ENCODE data around the gene KDM2A. TPM values are rescaled to one million over a fixed set of nuclear protein-coding genes. Genes with fewer than 3 reads are reported as not detected.

Gene KDM2A
- total and polyA plus RNA-seq, 2 donors (not counting 3 experiments of a cell fraction or from before 2014, with no cell fraction given) = 72.2 to 79.5 TPM

DNA sequence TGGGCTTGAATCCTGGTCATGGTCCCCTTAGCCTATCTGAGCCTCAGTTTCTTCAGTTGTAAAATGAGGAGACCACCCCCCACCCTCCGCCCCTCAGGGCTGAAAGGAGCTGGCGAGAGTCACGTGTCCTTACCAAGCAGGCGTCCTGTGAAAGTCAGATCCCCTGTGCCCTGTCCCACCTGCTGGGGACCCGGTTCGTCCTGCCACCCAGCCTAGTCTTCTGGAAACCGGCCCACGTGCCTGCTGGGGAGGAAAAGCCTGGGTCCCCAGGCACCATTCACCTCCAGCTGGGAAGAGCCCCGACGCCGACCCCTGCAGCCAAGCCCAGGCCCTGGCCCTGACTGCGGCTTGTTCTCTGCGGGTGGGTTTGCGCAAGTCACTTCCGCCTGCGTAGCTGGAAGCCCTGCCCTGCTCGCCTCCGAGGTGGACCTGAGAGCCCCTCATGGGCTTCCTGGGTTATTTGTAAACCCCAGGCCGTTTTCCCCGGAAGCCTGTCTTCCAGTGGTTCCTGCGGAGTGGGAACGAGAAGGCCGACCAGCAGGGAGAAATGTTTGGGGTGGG lies 183.6 kb downstream of the KDM2A start:
- no TSS peak for BruUV-seq (replicated peaks)
- dilution Hi-C loops (cut with MboI; ENCODE audit: extremely low pct_ligation_motif_present, low sequenced_read_pairs) = no loop called here
- DNase-seq (ENCODE audit: low read depth, low spot score) (no peak), FAIRE-seq (peak; percentile 60)
- no peaks in the 10 kb centered on the region for H4K20me1 ChIP-seq (replicated peaks; ENCODE audit: control insufficient read depth, extremely low read depth, insufficient read depth, low read length)
- intact Hi-C loops (cut with micrococcal nuclease) = loop anchor here (2.0 kb wide), 1 partner anchor 14 kb away; the partner anchor contains the start of gene ANKRD13D
- H3K4me3 ChIP-seq (replicated peaks in 1 of 3; ENCODE audit: insufficient read depth in 1 of 3, low read depth in 1 of 3, low read length in 3 of 3) = peak overlapping the region in 1 of 3 experiments; percentile 89
- H3K36me3 ChIP-seq (ENCODE audit: control insufficient read depth in 2 of 2, extremely low read depth in 1 of 2, insufficient read depth in 2 of 2, low read length in 2 of 2) = peaks cover 0 to 25% of the 10 kb centered on the region in 2 experiments
- ChIA-PET POLR2A (interaction anchor here (1.3 kb wide), 1 partner anchor 12 kb away, joined by 6 read pairs; no protein-coding TSS in a partner anchor), CTCF (interaction anchor here (0.7 to 3.1 kb wide), 8 partner anchors 14 to 221 kb away, joined by 3 to 18 read pairs (median 4); partner anchors contain the start of gene ANKRD13D)
- H3K27ac ChIP-seq (ENCODE audit: insufficient read depth, low read depth, low read length) = no peak overlapping the region
- no peaks in the 10 kb centered on the region for H3K79me2 ChIP-seq (ENCODE audit: control insufficient read depth, insufficient read depth, low read length)
- H3K9me1 ChIP-seq (replicated peaks; ENCODE audit: control insufficient read depth, extremely low read depth, insufficient read depth, low read length) = no peaks in the 10 kb centered on the region
- peaks cover 3% of the 10 kb centered on the region for H3K4me1 ChIP-seq (ENCODE audit: control insufficient read depth, extremely low read depth, insufficient read depth, low read length)
- no peak overlapping the region for H3K9ac ChIP-seq (replicated peaks; ENCODE audit: extremely low read depth, insufficient read depth, low read length)
- TF ChIP-seq FOS (IDR thresholded peaks at IDR 0.05; ENCODE audit: borderline replicate concordance, insufficient read depth, low read length) (no peak), EZH2 (IDR thresholded peaks at IDR 0.05; ENCODE audit: borderline replicate concordance, low read depth, low read length, severe bottlenecking) (no peak), GATA2 (IDR thresholded peaks at IDR 0.05; ENCODE audit: insufficient read depth, insufficient read length, low read depth, low read length) (no peak), POLR2A (IDR thresholded peaks at IDR 0.05; ENCODE audit: low read depth, low read length) (no peak), MYC (IDR thresholded peaks at IDR 0.05; ENCODE audit: low read depth, low read length) (no peak), POLR2AphosphoS5 (IDR thresholded peaks at IDR 0.05; ENCODE audit: insufficient read depth, low read depth, low read length) (no peak), JUN (IDR thresholded peaks at IDR 0.05; ENCODE audit: borderline replicate concordance, insufficient read depth, insufficient read length, low read depth) (no peak)
- TF ChIP-seq, protein P1, sequence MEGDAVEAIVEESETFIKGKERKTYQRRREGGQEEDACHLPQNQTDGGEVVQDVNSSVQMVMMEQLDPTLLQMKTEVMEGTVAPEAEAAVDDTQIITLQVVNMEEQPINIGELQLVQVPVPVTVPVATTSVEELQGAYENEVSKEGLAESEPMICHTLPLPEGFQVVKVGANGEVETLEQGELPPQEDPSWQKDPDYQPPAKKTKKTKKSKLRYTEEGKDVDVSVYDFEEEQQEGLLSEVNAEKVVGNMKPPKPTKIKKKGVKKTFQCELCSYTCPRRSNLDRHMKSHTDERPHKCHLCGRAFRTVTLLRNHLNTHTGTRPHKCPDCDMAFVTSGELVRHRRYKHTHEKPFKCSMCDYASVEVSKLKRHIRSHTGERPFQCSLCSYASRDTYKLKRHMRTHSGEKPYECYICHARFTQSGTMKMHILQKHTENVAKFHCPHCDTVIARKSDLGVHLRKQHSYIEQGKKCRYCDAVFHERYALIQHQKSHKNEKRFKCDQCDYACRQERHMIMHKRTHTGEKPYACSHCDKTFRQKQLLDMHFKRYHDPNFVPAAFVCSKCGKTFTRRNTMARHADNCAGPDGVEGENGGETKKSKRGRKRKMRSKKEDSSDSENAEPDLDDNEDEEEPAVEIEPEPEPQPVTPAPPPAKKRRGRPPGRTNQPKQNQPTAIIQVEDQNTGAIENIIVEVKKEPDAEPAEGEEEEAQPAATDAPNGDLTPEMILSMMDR (IDR thresholded peaks at IDR 0.05; ENCODE audit: extremely low read depth in 1 of 2, insufficient read depth in 1 of 2, low read depth in 1 of 2, low read length in 2 of 2) = no peak
- TF ChIP-seq, protein P2, sequence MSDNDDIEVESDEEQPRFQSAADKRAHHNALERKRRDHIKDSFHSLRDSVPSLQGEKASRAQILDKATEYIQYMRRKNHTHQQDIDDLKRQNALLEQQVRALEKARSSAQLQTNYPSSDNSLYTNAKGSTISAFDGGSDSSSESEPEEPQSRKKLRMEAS (IDR thresholded peaks at IDR 0.05; ENCODE audit: insufficient read depth, insufficient read length) = no peak
- H3K27me3 ChIP-seq (ENCODE audit: control insufficient read depth in 2 of 2, insufficient read depth in 2 of 2, low read length in 2 of 2) = no peaks in the 10 kb centered on the region
- H3K4me2 ChIP-seq (ENCODE audit: insufficient read depth, low read length) = peak overlapping the region; percentile 58
- no peaks in the 10 kb centered on the region for H3K9me3 ChIP-seq (replicated peaks; ENCODE audit: control insufficient read depth, insufficient read depth, low read length)
- no peak overlapping the region for H2AFZ ChIP-seq (ENCODE audit: low read depth, low read length)
